Mucosa of gallbladder (tissue), 1 donor: ENCODE data around the gene ITSN1. TPM values are rescaled to one million over a fixed set of nuclear protein-coding genes. Genes with fewer than 3 reads are reported as not detected.

Experiments
- DNase-seq: peaks from one replicate; pipeline ENCODE4 v3.0.0-alpha.2; 2020; ENCODE audit warnings: low spot score
- total RNA-seq: library from RNA; stranded (reverse); gene quantifications from one replicate; pipeline ENCODE4 v1.2.1, GENCODE V29; 2021
- donor health status: DM: no; HTN: no; CAD: no.

Gene ITSN1
- total RNA-seq, 1 donor from 2014 or later, result 48.0 TPM

- no peak for DNase-seq
Measured at GRCh38 chr21:33729641-33730040, 87.3 kb downstream of the ITSN1 start.

GRCh38 chr21:33731447-33731846 lies 89.1 kb downstream of the ITSN1 start:
- no peak for DNase-seq

- no peak for DNase-seq
Measured at GRCh38 chr21:33732038-33732437, 89.7 kb downstream of the ITSN1 start.

- no peak for DNase-seq
Measured at GRCh38 chr21:33733601-33734000, 91.3 kb downstream of the ITSN1 start.

- no peak for DNase-seq
Measured at GRCh38 chr21:33734291-33734690, 92.0 kb downstream of the ITSN1 start.

GRCh38 chr21:33734818-33735217 lies 92.5 kb downstream of the ITSN1 start:
- no peak for DNase-seq

- DNase-seq, result no peak
Measured at GRCh38 chr21:33736569-33736968, 94.3 kb downstream of the ITSN1 start.

GRCh38 chr21:33739701-33740100 lies 97.4 kb downstream of the ITSN1 start:
- DNase-seq, result no peak

- DNase-seq, result no peak
Measured at GRCh38 chr21:33747420-33747819, 105.1 kb downstream of the ITSN1 start.

GRCh38 chr21:33748903-33749302 lies 106.6 kb downstream of the ITSN1 start:
- DNase-seq, result no peak

- DNase-seq, result no peak
Measured at GRCh38 chr21:33750017-33750416, 107.7 kb downstream of the ITSN1 start.

- no peak for DNase-seq
Measured at GRCh38 chr21:33751120-33751519, 108.8 kb downstream of the ITSN1 start.

- DNase-seq, result no peak
Measured at GRCh38 chr21:33751533-33751932, 109.2 kb downstream of the ITSN1 start.

- no peak for DNase-seq
Measured at GRCh38 chr21:33752260-33752659, 110.0 kb downstream of the ITSN1 start.

- DNase-seq, result no peak
Measured at GRCh38 chr21:33753886-33754285, 111.6 kb downstream of the ITSN1 start.

- no peak for DNase-seq
Measured at GRCh38 chr21:33754481-33754880, 112.2 kb downstream of the ITSN1 start.

GRCh38 chr21:33755354-33755753 lies 113.1 kb downstream of the ITSN1 start:
- DNase-seq, result no peak

- peak; percentile 14 for DNase-seq
Measured at GRCh38 chr21:33760641-33761440, 118.5 kb downstream of the ITSN1 start.

GRCh38 chr21:33761441-33762036 lies 119.2 kb downstream of the ITSN1 start:
- peak; percentile 55 for DNase-seq

- no peak for DNase-seq
Measured at GRCh38 chr21:33762803-33763581, 120.7 kb downstream of the ITSN1 start.

GRCh38 chr21:33763582-33763899 lies 121.2 kb downstream of the ITSN1 start:
- no peak for DNase-seq

- DNase-seq, result no peak
Measured at GRCh38 chr21:33767236-33767635, 124.9 kb downstream of the ITSN1 start.

- no peak for DNase-seq
Measured at GRCh38 chr21:33767960-33768359, 125.7 kb downstream of the ITSN1 start.
